CD4-positive, alpha-beta T cell treated with Interleukin-2 at 100 ng/mL for 4 hours (primary cell): ENCODE data around the gene DYNC1I2.
A peak's percentile ranks its signal among the peaks of the same experiment; 100 is the strongest.

ENCODE experiments used
- DNase-seq: peaks from one replicate; pipeline ENCODE4 v3.0.0-alpha.2; 2020; ENCODE audit warnings: low spot score

The DYNC1I2 gene

GRCh38 chr2:171687287-171688128, at the start of gene DYNC1I2:
DYNC1I2 (plus strand) TSS chr2:171687469; CDS start chr2:171690156, 2,687 bp downstream.
- DNase-seq = peak; percentile 78

DNA sequence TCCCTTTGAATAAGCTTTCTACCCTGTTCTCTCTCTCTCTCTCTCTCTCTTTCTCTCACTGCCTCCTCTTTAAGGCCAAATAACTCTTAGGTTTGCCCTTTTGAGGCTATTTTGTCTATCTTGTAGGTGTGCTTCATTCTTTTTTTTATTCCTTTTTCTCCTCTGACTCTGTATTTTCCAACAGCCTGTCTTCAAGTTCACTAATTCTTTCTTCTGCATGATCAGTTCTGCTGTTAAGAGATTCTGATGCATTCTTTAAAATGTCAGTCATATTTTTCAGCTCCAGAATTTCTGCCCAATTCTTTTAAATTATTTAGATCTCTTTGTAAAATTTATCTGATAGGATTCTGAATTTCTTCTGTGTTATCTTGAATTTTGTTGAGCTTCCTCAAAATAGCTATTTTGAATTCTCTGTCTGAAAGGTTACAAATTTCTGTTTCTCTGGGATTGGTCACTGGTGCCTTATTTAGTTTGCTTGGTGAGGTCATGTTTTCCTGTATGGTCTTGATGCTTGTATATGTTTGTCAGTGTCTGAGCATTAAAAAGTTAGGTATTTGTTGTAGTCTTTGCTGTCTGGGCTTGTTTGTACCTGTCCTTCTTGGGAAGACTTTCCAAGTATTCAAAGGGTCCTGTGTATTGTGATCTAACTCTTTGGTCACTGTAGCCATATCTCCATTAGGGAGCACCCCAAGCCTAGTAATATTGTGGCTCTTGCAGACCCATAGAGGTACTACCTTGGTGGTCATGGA, 35.4 kb upstream of the DYNC1I2 start:
- DNase-seq = no peak

GRCh38 chr2:171652416-171652785, 34.9 kb upstream of the DYNC1I2 start:
- no peak for DNase-seq

DNA sequence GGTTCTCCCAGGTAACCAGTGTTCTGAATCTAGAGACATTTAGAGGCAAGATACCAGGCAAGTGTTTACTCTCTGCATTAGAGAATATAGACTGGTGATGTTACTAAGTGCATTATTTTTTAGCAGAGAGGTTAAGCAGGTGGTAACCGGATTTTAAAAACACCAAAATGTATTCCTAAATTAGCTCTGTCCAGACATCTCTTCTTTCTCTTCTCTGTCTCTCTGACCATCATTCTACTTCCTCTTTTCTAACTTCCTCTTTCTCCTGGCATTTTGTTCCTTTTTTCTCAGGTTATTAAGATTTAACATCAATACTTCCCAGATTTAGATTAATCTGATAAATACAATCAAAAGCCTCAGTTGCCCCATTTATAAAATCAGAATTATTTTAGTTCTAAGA, 31.7 kb upstream of the DYNC1I2 start:
- no peak for DNase-seq

DNA sequence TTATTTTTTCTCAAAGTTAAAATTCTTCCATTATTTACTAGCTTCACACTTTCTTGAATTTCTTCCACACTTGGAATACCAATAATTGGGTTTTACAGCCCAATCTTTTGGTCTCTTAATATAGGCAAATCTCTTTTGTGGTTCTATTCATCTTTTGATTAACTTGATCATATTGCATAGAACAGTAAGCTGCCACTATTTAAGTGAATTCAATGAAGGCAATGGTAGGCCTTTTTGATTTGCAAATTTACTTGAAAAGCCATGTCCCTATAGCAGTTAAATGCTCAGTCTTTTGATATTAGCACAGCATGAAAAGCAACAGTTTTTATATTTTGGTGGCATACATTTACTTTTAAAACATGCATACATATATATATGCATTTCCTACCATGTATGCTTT, 20.2 kb upstream of the DYNC1I2 start:
- no peak for DNase-seq

DNA sequence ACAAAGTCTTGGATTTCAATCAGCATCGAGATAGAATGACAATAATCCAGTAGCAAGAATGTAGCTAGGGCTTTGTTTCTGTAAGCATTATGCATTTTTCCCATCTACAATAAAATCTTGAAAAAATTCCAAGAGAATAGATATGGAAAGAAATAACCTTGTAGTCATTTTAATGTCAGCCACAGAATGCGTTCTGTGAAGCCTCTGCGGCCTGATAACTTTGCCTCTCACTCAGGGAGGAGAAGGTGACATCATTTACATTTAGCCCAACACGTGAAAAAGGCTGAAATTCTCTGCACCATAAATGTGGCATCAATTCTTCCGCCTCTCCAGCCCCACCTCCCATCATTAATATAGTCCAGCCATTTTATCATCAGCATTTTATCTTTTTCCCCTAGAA, 19.1 kb upstream of the DYNC1I2 start:
- DNase-seq = no peak

DNA sequence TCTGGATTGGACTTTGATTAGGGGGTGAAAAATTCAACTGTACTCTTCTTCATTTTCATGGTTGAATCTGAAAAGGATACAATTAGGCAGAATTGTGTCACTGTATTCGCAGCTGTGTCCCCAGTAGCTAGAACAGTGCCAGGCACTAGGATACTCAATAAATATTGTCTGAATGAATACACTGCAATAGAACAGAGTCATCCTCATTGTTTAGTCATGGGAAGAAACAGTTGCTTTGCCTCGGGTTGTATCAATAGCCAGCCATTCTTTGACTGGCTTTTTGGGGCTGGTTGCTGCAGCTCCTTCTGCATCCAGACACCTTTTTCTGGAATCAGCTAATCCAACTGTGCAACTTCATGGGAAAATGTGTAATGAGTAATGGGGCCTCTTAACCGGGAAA, 18.1 kb upstream of the DYNC1I2 start:
- DNase-seq = no peak

DNA sequence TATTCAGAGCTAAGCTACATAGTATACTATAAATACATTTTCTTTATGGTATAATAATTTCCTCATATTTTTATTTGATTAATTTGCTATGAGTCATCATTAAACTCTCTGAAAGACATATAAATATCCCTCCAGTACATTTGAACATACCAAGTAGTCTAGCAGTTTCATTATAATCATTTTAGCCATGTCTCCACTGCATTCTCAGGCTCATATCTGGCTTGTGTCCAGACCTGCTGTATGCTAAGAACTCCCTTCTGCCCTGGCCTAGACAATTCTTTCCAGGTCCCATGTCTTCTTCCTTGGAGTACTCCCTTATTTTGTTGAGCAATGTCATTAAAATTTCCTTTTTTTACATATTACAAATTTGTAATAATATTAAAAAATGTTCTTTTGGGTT, 16.6 kb upstream of the DYNC1I2 start:
- DNase-seq = no peak

DNA sequence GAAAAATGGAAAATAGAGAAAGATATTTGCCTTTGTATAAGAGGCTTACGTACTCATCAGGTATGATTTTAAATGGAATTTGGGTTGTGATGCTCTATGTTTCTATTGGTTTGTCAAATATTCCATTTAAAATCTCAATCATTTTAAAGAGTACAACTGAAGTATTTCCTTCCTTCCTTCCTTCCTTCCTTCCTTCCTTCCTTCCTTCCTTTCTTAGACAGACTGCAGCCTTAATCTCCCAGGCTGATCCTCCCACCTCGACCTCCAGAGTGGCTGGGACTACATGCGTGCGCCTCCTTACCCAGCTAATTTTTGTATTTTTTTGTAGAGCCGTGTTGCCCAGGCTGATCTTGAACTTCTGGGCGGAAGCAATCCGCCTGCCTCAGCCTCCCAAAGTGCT, 15.4 kb upstream of the DYNC1I2 start:
- no peak for DNase-seq

DNA sequence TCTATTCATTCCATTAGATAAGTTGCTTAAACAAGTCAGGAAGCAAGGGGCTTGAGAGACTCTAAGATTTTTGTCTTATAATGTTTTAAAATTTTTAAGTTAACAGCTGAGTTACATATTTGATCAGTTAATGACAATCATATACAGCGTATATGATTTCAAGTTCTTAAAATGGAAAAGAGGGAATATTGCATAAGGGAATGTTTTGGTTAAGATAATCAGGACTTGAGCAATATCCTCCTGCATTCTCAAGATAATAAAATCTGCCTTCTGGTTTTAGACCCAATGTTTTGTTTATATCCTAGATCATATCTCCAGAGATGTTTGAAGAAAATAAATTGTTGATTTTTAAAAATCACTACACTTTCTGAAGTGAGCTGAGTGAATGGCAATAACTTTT, 13.4 kb upstream of the DYNC1I2 start:
- no peak for DNase-seq

- no peak for DNase-seq
Measured at GRCh38 chr2:171675810-171676345, 11.4 kb upstream of the DYNC1I2 start.

DNA sequence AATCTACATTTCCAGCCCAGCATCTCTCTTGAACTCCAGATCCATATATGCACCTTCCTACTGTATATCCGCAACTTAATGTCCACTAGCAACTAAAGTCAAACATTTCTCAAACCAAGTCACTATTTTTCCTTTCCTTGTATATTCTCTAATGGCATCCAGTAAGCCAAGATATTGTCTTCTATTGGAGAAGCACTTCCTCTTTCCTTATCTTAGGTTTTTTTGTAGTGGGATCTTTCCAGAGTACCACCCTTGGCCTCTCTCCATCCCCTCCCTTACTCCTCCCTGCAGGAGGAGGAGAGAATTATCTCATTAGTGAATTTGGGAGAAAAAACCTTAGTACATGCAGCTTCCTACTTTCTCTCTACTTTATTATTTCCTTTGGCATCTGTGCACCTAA, 8.7 kb upstream of the DYNC1I2 start:
- DNase-seq = no peak

DNA sequence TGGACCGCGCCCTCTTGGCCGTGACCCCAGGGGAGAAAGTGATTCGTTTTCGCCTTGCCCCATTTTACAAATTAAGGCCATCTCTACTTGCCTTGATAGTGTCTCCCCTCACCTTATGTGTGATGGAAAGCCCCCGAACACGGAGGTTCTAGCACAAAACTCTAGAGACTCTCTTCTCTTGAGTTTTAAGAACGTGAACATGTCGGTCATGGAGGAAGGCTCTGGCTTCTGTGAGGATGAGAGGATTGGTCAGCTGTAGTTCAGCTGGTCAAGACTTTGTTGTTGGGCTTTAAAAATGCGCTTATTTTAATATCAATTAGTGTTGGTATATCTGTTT, 828 bp downstream of the DYNC1I2 start:
- no peak for DNase-seq

DNA sequence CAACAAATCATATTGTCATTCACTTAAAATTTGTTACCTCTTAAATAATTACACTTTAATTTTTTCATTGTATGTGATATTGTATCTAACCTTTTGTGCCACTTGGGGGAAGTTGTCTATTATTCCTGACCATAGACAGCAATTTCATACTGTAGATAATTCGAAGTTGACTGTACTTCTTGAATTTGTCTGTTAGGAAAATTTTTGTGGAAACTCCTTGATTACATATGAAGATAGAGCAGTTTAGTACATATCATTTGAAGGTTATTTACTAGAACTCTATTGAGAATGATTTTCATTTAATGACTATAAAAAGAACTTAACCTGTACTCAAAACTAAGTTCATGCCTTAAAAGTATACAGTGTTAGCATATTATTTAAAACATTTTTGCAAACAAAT, 5.1 kb downstream of the DYNC1I2 start:
- DNase-seq = no peak

- no peak for DNase-seq
Measured at GRCh38 chr2:171702781-171703556, 15.7 kb downstream of the DYNC1I2 start.

- peak; percentile 38 for DNase-seq
Measured at GRCh38 chr2:171703574-171704347, 16.5 kb downstream of the DYNC1I2 start.

DNA sequence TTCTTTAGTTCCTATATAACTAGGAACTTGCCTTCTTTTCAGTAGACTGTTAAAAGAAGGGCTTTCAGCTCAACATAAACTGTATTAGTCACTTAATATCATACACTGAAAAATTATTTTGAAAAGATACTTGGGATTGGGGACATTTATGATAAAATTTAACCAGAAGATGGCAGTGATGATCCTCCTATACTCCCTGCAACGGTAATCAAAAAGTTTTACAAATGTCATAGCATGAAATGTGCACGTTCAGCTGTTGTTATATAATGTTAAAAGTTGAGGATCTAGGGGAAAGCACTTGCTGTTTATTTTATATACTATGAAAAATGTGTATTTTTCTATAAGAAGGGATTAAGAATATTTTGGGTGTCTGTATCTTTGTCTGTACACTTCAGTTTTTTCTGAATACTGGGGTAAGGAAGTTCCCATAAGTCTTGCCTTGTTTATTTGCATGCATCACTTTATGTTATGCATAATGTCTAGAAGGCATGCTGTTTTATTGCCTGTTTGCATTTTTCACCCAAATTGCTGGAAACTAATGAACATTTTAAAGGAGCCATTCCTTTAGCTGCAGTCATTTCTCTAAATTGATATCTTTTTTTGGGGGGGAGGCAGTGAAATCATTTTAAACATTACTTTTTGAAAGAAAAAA, 19.0 kb downstream of the DYNC1I2 start:
- DNase-seq = peak; percentile 15

- DNase-seq = no peak
Measured at GRCh38 chr2:171707752-171708151, 20.5 kb downstream of the DYNC1I2 start.

- DNase-seq = no peak
Measured at GRCh38 chr2:171709011-171709685, 21.9 kb downstream of the DYNC1I2 start.

- DNase-seq = no peak
Measured at GRCh38 chr2:171711351-171711750, 24.1 kb downstream of the DYNC1I2 start.

DNA sequence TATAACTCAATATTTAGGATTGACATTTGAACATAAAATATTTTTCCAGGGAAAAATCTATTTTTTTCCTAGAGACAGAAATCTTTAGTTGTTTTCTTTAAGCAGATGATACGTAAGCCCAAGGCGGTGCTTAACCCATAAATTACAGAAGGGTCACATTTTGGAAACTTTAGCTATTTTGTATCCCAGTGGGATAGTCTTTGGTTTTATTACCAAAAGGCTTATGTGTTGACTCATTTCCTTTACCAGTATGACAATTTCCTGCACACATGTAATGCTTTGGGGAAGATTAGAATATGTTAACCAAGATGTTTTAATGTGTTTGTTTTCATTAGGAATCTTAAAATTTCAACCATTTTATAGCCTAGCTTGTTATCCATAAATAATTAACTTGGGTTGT, 24.8 kb downstream of the DYNC1I2 start:
- no peak for DNase-seq
